Activated T-cell treated with anti-CD3 and anti-CD28 coated beads, Interleukin-2, amount 50 U/mL, for 1 hour (primary cell): Measurements from ENCODE around the gene FAM222B.
A peak's percentile ranks its signal among the peaks of the same experiment; 100 is the strongest.
"Not testable (repeated sequence)": the region's sequence is repeated elsewhere in the genome, so short reads cannot be mapped to it uniquely, and the experiment has no call there.

ENCODE experiments used
- DNase-seq: peaks from one replicate; pipeline ENCODE4 v3.0.0-alpha.2; 2020

The FAM222B gene

GRCh38 chr17:28836541-28836940 lies 6.0 kb downstream of the FAM222B start:
- not testable (repeated sequence) for DNase-seq

- no peak for DNase-seq
Observed at GRCh38 chr17:28834420-28834819, 8.2 kb downstream of the FAM222B start.

- DNase-seq: no peak
Observed at GRCh38 chr17:28828294-28829040, 14.1 kb downstream of the FAM222B start.

- no peak for DNase-seq
Observed at GRCh38 chr17:28827672-28828071, 14.9 kb downstream of the FAM222B start.

- DNase-seq: no peak
Observed at GRCh38 chr17:28819582-28819981, 23.0 kb downstream of the FAM222B start.

- DNase-seq: no peak
Observed at GRCh38 chr17:28818819-28819221, 23.8 kb downstream of the FAM222B start.

- no peak for DNase-seq
Observed at GRCh38 chr17:28816540-28816939, 26.1 kb downstream of the FAM222B start.

- no peak for DNase-seq
Observed at GRCh38 chr17:28812748-28813377, 29.7 kb downstream of the FAM222B start.

GRCh38 chr17:28812091-28812747 lies 30.4 kb downstream of the FAM222B start:
- peak; percentile 92 for DNase-seq

- DNase-seq: no peak
Observed at GRCh38 chr17:28811651-28812090, 30.9 kb downstream of the FAM222B start.

- no peak for DNase-seq
Observed at GRCh38 chr17:28810437-28810836, 32.2 kb downstream of the FAM222B start.

- DNase-seq: no peak
Observed at GRCh38 chr17:28807925-28808634, 34.5 kb downstream of the FAM222B start.

GRCh38 chr17:28796062-28796461 lies 46.5 kb downstream of the FAM222B start:
- no peak for DNase-seq

GRCh38 chr17:28794846-28795441 lies 47.6 kb downstream of the FAM222B start:
- not testable (repeated sequence) for DNase-seq

- no peak for DNase-seq
Observed at GRCh38 chr17:28792877-28793661, 49.5 kb downstream of the FAM222B start.

- no peak for DNase-seq
Observed at GRCh38 chr17:28788100-28788499, 54.5 kb downstream of the FAM222B start.

- no peak for DNase-seq
Observed at GRCh38 chr17:28783161-28783560, 59.4 kb downstream of the FAM222B start.

- DNase-seq: not testable (repeated sequence)
Observed at GRCh38 chr17:28779601-28780000, 63.0 kb downstream of the FAM222B start.

- DNase-seq: no peak
Observed at GRCh38 chr17:28777178-28777577, 65.4 kb downstream of the FAM222B start.

GRCh38 chr17:28774206-28774605 lies 68.4 kb downstream of the FAM222B start:
- no peak for DNase-seq

GRCh38 chr17:28773736-28774135 lies 68.9 kb downstream of the FAM222B start:
- no peak for DNase-seq

GRCh38 chr17:28765038-28765437 lies 77.6 kb downstream of the FAM222B start:
- no peak for DNase-seq
